Gastrocnemius medialis (tissue), 4 donors: Measurements from ENCODE around the gene SNRPE.
"Not testable (repeated sequence)": the region's sequence is repeated elsewhere in the genome, so short reads cannot be mapped to it uniquely, and the experiment has no call there.

Experiments
- POLR2A ChIP-seq, 2 donors: fragments of 450-650 bp; IDR thresholded peaks; one replicate each; pipeline ENCODE4 v1.6.1; 2017; ENCODE audit warnings: antibody characterized with exemption in 2 of 2, mild to moderate bottlenecking in 2 of 2, moderate library complexity in 2 of 2
- TF ChIP-seq, protein P1 (sequence below), 5 experiments: fragments of 450-650 bp in 3 of 5; fragments of 200-600 bp in 2 of 5; sonication (generic) in 2 of 5; IDR thresholded peaks in 4 of 5; conservative IDR thresholded peaks in 1 of 5; 1 replicate in 4 of 5; 2 replicates in 1 of 5; pipeline ENCODE4 v1.5.1; 2016 to 2019; ENCODE audit warnings: antibody characterized with exemption in 5 of 5, mild to moderate bottlenecking in 3 of 5, moderate library complexity in 3 of 5

DNA sequence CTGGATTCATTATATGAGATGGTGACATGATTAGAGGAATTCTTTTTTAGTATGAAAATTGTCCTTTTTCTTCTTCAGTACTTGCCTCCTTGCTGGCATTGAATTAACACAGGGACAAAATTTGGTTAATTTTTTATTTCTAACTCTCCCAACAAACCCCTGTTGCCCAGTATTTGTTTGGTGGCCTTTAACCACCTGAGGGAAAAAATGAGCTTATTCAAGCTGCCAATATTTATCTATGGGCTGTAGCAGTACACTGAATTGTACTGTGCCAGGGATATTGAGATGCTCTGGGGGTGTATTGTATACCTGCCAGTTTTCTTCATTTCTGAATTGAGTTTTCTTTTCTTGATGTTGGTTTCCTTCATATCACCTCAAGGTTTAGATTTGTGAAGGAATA is 8.3 kb upstream of the SNRPE start:
- TF ChIP-seq, protein P1, sequence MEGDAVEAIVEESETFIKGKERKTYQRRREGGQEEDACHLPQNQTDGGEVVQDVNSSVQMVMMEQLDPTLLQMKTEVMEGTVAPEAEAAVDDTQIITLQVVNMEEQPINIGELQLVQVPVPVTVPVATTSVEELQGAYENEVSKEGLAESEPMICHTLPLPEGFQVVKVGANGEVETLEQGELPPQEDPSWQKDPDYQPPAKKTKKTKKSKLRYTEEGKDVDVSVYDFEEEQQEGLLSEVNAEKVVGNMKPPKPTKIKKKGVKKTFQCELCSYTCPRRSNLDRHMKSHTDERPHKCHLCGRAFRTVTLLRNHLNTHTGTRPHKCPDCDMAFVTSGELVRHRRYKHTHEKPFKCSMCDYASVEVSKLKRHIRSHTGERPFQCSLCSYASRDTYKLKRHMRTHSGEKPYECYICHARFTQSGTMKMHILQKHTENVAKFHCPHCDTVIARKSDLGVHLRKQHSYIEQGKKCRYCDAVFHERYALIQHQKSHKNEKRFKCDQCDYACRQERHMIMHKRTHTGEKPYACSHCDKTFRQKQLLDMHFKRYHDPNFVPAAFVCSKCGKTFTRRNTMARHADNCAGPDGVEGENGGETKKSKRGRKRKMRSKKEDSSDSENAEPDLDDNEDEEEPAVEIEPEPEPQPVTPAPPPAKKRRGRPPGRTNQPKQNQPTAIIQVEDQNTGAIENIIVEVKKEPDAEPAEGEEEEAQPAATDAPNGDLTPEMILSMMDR (IDR thresholded peaks at IDR 0.05 in 4 of 5, conservative IDR thresholded peaks at IDR 0.05 in 1 of 5), result not testable (repeated sequence)
- not testable (repeated sequence) for TF ChIP-seq POLR2A (IDR thresholded peaks at IDR 0.05)
